22Rv1 (cell line): ENCODE results near the gene HBB.

Experiments used
- CTCF ChIP-seq: fragments of 450-650 bp; IDR thresholded peaks from 2 replicates; pipeline ENCODE4 v1.5.1; 2017; ENCODE audit warnings: mild to moderate bottlenecking
- ZFX ChIP-seq: fragments of 450-650 bp; IDR thresholded peaks from 2 replicates; pipeline ENCODE4 v1.6.1; 2017; ENCODE audit warnings: antibody characterized with exemption, borderline replicate concordance

- TF ChIP-seq CTCF (no peak), ZFX (no peak)
Observed at GRCh38 chr11:5245155-5245554, 18.3 kb upstream of the HBB start.
